Measurements from ENCODE around the gene UMAD1. TPM values are rescaled to one million over a fixed set of nuclear protein-coding genes. Genes with fewer than 3 reads are reported as not detected.

Gene UMAD1
- total RNA-seq, 4 donors from 2014 or later = 9.4 to 17.8 (median 12.1) TPM

GRCh38 chr7:7681936-7682329, 41.4 kb downstream of the UMAD1 start:
- TF ChIP-seq CTCF (IDR thresholded peaks at IDR 0.05; ENCODE audit: low read depth) = no peak

- no peak for TF ChIP-seq CTCF (IDR thresholded peaks at IDR 0.05; ENCODE audit: low read depth)
Measured at GRCh38 chr7:7682861-7683260, 42.3 kb downstream of the UMAD1 start.

GRCh38 chr7:7686811-7687508, 46.4 kb downstream of the UMAD1 start:
- no peak for TF ChIP-seq CTCF (IDR thresholded peaks at IDR 0.05; ENCODE audit: low read depth)

- TF ChIP-seq CTCF (IDR thresholded peaks at IDR 0.05; ENCODE audit: low read depth) = no peak
Measured at GRCh38 chr7:7687800-7688199, 47.2 kb downstream of the UMAD1 start.

- TF ChIP-seq CTCF (IDR thresholded peaks at IDR 0.05; ENCODE audit: low read depth) = no peak
Measured at GRCh38 chr7:7688310-7688709, 47.8 kb downstream of the UMAD1 start.

GRCh38 chr7:7688956-7689355, 48.4 kb downstream of the UMAD1 start:
- TF ChIP-seq CTCF (IDR thresholded peaks at IDR 0.05; ENCODE audit: low read depth) = no peak

GRCh38 chr7:7693881-7694280, 53.3 kb downstream of the UMAD1 start:
- no peak for TF ChIP-seq CTCF (IDR thresholded peaks at IDR 0.05; ENCODE audit: low read depth)
